H4 (cell line): Measurements from ENCODE around the gene DPP6. TPM values are rescaled to one million over a fixed set of nuclear protein-coding genes. Genes with fewer than 3 reads are reported as not detected.

ENCODE experiments used
- DNase-seq: peaks from one replicate; pipeline ENCODE4 v3.0.0-alpha.2; 2015; ENCODE audit warnings: low spot score
- total RNA-seq: library from RNA; depleted of rRNA; stranded (reverse); fragments of >200 nt; shearing (Covaris generic); gene quantifications from 2 replicates; pipeline ENCODE4 v1.2.3, GENCODE V29; 2014

Gene DPP6
- total RNA-seq, 1 experiment from 2014 or later = 0.06 TPM

- peak; percentile 28 for DNase-seq
Measured at GRCh38 chr7:154698726-154699291, 646.6 kb downstream of the DPP6 start.

DNA sequence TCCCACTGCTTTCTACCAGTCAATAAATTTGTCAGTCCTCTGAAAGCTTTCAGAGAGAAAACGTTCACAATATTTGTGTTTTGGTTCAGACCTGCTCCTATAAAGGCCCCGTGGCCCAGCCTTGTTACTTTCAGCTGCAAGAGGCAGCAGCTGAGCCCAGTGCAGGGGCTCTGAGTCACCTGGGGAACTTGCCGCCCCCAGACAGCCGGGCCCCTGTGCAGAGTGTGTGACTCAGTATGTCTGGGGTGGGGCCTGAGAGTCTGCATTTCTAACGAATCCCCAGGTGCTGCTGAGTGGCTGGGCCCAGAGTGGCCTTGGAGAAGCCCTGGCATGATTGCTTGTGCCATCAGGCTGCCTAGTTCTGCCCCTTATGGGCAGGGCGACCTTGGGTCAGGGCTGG lies 647.2 kb downstream of the DPP6 start:
- DNase-seq = no peak

- DNase-seq = no peak
Measured at GRCh38 chr7:154709840-154710520, 657.8 kb downstream of the DPP6 start.

- DNase-seq = no peak
Measured at GRCh38 chr7:154720016-154720415, 667.8 kb downstream of the DPP6 start.

- no peak for DNase-seq
Measured at GRCh38 chr7:154721086-154721485, 668.9 kb downstream of the DPP6 start.

GRCh38 chr7:154726368-154726767 lies 674.2 kb downstream of the DPP6 start:
- DNase-seq = no peak

DNA sequence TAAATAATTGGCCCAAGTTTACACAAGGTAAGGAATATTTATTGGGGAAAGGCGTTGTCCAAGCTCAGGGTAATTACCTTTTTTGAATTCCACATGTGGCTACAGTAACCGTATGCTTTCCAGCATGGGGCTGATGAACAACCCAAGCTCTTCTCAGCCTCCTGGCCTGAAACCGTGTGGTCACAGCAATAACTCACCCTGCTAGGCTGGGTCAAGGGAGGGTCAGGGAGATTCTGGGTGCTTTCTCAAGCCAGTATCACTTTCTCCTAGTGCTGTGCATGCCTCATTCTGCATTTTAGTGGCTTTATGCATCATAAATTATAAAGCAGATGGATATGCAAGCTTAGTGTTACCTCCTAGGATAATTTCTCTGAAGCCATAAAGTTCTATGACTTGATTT lies 676.9 kb downstream of the DPP6 start:
- no peak for DNase-seq

- DNase-seq = no peak
Measured at GRCh38 chr7:154735766-154736165, 683.6 kb downstream of the DPP6 start.

GRCh38 chr7:154736389-154736788 lies 684.2 kb downstream of the DPP6 start:
- no peak for DNase-seq

DNA sequence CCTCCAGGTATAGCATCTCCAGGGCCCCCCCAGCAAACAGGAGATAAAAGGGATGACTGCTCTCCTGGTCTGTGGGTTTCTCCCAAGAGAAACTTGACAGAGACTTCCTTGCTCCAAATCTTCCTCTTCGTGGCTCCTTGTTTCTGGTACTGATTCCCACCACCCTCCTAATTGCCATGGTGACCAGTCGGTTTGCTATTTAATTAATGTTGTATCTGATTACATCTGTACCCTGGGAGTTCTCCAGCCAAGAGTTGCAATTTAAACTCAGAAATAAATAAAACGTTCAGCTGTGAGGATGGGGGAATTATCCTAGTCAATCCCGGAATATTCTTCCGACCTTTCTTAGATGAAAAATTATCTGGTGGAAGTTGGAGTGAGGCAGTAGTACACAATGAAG lies 686.0 kb downstream of the DPP6 start:
- DNase-seq = no peak

- DNase-seq = no peak
Measured at GRCh38 chr7:154741131-154741530, 688.9 kb downstream of the DPP6 start.

GRCh38 chr7:154743206-154743605 lies 691.0 kb downstream of the DPP6 start:
- no peak for DNase-seq

- DNase-seq = no peak
Measured at GRCh38 chr7:154744256-154744860, 692.2 kb downstream of the DPP6 start.

GRCh38 chr7:154744861-154745258 lies 692.7 kb downstream of the DPP6 start:
- no peak for DNase-seq

DNA sequence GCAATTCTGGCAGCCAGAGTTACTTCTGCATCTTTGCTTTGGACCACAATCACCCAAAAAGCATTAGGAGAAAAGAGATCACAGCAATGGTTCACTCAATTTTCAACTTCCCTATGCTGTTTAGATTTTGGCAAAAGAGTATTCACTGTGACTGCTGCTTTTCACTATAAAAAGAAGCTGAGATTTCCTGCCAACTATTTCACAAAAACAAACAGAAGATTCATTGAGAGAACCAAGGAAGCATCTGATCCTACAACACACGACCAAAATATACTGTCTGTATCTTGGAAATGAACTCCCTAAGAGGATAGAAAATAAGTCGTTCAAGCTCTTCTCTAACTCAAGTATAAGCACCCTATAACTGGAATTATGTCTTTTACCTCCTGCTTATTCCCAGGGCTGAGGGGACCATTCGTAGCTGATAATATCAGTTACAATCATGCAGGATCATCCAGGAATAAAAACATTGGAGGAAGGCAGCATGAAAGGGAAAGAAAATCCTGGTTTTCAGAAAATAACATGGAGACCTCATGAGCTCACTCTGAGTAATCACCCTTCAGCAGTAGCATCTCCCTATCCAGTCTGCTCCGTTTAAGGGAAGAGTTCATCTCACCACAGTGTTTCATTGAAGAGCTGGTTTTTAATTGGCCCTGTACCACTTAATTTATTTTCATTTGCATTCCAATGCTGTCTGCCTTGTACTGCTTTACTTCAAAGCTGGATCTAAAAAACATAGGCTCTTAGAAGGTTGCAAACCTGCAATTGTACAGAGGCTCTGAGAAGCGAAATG lies 694.6 kb downstream of the DPP6 start:
- DNase-seq = no peak

- no peak for DNase-seq
Measured at GRCh38 chr7:154748089-154748786, 696.0 kb downstream of the DPP6 start.

DNA sequence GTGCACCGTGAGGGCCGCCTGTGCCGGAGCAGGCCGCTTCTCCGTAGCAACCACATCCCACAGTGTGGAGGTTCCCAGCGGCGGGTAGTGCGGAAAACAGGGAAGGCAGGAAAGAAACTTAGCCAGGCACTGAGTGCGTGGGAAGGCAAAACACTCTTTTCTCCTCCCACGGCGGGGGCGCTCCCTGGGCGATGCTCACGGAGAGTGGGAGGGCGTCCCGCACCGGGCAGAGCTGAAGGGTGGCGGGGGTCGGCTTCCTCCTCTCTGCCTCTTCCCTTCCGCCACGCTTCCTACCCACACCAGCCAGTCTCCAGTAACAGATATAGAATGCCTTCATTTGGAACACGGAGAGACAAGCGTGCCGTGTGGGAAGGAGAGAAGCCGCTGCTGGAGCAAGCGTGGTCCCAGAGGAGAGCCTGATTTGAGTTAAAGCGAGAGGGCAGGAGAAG lies 698.2 kb downstream of the DPP6 start:
- DNase-seq = no peak

DNA sequence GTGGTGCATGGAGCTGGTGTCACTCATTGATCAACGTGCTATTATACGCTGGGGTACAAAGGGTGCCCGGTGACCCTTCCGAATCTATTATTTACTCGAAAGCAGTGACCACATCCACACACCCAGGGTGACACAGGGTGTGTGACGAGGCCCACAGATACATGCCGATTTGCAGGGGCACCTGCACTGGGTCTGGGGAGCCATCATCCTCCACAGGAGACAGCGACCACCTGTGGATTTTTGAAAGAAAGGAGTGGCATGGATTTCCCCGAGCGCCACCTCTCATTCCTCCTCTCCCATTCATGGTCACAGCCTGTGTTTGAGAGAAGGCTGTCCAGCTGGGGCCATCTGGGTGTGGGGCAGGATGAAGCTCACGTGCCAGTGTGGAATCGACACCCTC lies 701.0 kb downstream of the DPP6 start:
- DNase-seq = no peak

- no peak for DNase-seq
Measured at GRCh38 chr7:154757756-154758155, 705.6 kb downstream of the DPP6 start.

DNA sequence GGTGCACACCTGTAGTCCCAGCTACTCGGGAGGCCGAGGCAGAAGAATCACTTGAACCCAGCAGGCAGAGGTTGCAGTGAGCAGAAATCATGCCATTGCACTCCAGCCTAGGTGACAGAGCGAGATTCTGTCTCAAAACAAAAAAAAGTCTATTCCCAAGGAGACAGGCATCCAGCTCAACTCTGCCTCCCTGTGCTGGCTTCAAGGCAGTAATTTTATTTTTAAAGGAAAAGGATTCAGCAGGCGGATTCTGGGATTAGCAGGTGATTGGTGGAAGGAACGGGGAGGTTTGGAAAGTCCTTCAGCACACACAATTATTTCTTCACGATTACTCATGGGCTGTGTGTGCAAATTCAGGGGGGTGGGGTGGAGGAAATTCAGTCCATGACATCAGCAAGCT lies 707.8 kb downstream of the DPP6 start:
- DNase-seq = no peak

- DNase-seq = no peak
Measured at GRCh38 chr7:154765118-154765517, 712.9 kb downstream of the DPP6 start.

DNA sequence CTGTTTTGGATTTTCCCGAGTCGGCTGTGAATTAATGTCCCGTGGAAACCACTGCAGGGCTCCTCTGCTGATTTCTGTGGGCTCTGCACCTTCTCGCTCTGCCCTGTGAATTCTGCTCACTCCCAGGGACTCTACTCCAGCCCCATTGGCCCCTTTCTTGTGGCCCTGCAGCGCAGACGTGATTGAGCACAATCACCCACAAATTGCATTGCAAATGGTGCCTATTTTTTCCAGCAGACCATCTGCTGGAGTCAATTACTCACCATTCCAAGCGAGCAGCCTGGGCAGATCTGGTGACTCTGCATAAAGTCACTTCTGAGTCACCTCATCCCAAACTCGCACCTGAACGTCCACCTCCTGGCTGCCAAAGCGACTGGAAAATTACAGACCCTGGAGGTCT lies 714.9 kb downstream of the DPP6 start:
- DNase-seq = peak; percentile 74
